Measurements from ENCODE around the gene NDUFB10.

NDUFB10 gene

GRCh38 chr16:2006317-2006716 is 47.0 kb downstream of the NDUFB10 start:
- peaks cover 78% of the 10 kb centered on the region for H3K36me3 ChIP-seq (ENCODE audit: control insufficient read depth, low read length)

GRCh38 chr16:2007081-2007836 is 47.9 kb downstream of the NDUFB10 start:
- H4K20me1 ChIP-seq (ENCODE audit: control insufficient read depth, insufficient read depth, low read depth, low read length) = peaks cover 38% of the 10 kb centered on the region
- no peaks in the 10 kb centered on the region for H3K9me2 ChIP-seq (replicated peaks; ENCODE audit: control insufficient read depth, low read length)
- no peak for TF ChIP-seq CTCF (IDR thresholded peaks at IDR 0.05; ENCODE audit: low read depth, low read length, poor library complexity, severe bottlenecking)
- TF ChIP-seq EZH2phosphoT487 (IDR thresholded peaks at IDR 0.05; ENCODE audit: borderline replicate concordance, low read length) = no peak
- peak overlapping the region; percentile 59 for H3K27ac ChIP-seq (ENCODE audit: low read depth, low read length)
- H3K4me1 ChIP-seq (ENCODE audit: control insufficient read depth, low read length) = peaks cover 50% of the 10 kb centered on the region
- H3F3A ChIP-seq (ENCODE audit: control insufficient read depth, insufficient read depth) = no peaks in the 10 kb centered on the region
- peaks cover 84% of the 10 kb centered on the region for H3K79me2 ChIP-seq (ENCODE audit: control insufficient read depth, low read length)
- peak overlapping the region; percentile 88 for H3K4me3 ChIP-seq (ENCODE audit: low read length)
- no peaks in the 10 kb centered on the region for H3K27me3 ChIP-seq (ENCODE audit: control insufficient read depth, low read length)
- peaks cover 69% of the 10 kb centered on the region for H3K36me3 ChIP-seq (ENCODE audit: control insufficient read depth, low read length)
- H3K4me2 ChIP-seq (ENCODE audit: low read length) = peak overlapping the region; percentile 93
- no peaks in the 10 kb centered on the region for H3K9me3 ChIP-seq (ENCODE audit: control insufficient read depth, insufficient read depth, low read length)

More at GRCh38 chr16:2006317-2006716, 47.0 kb downstream of the NDUFB10 start:
- H3K27ac ChIP-seq (ENCODE audit: low read depth, low read length) = no peak overlapping the region
- H4K20me1 ChIP-seq (ENCODE audit: control insufficient read depth, insufficient read depth, low read depth, low read length) = peaks cover 38% of the 10 kb centered on the region
- H3K4me1 ChIP-seq (ENCODE audit: control insufficient read depth, low read length) = peaks cover 50% of the 10 kb centered on the region
- no peaks in the 10 kb centered on the region for H3K27me3 ChIP-seq (ENCODE audit: control insufficient read depth, low read length)
- H3K9me2 ChIP-seq (replicated peaks; ENCODE audit: control insufficient read depth, low read length) = no peaks in the 10 kb centered on the region
- TF ChIP-seq CTCF (IDR thresholded peaks at IDR 0.05; ENCODE audit: low read depth, low read length, poor library complexity, severe bottlenecking) (no peak), EZH2phosphoT487 (IDR thresholded peaks at IDR 0.05; ENCODE audit: borderline replicate concordance, low read length) (no peak)
- no peaks in the 10 kb centered on the region for H3K9me3 ChIP-seq (ENCODE audit: control insufficient read depth, insufficient read depth, low read length)
- H3K4me2 ChIP-seq (ENCODE audit: low read length) = peak overlapping the region; percentile 93; the same call in 1 of the 2 replicates
- no peaks in the 10 kb centered on the region for H3F3A ChIP-seq (ENCODE audit: control insufficient read depth, insufficient read depth)
- H3K79me2 ChIP-seq (ENCODE audit: control insufficient read depth, low read length) = peaks cover 92% of the 10 kb centered on the region
- no peak overlapping the region for H3K4me3 ChIP-seq (ENCODE audit: low read length)

GRCh38 chr16:2008009-2008526 is 48.7 kb downstream of the NDUFB10 start:
- TF ChIP-seq EZH2phosphoT487 (IDR thresholded peaks at IDR 0.05; ENCODE audit: borderline replicate concordance, low read length) = no peak
- no peak for TF ChIP-seq CTCF (IDR thresholded peaks at IDR 0.05; ENCODE audit: low read depth, low read length, poor library complexity, severe bottlenecking)
- Histone ChIP-seq H3K9me2 (replicated peaks; ENCODE audit: control insufficient read depth, low read length) (no peaks in the 10 kb centered on the region), H3K4me1 (ENCODE audit: control insufficient read depth, low read length) (peaks cover 50% of the 10 kb centered on the region), H4K20me1 (ENCODE audit: control insufficient read depth, insufficient read depth, low read depth, low read length) (peaks cover 35% of the 10 kb centered on the region), H3K36me3 (ENCODE audit: control insufficient read depth, low read length) (peaks cover 61% of the 10 kb centered on the region), H3K9me3 (ENCODE audit: control insufficient read depth, insufficient read depth, low read length) (no peaks in the 10 kb centered on the region), H3K27me3 (ENCODE audit: control insufficient read depth, low read length) (no peaks in the 10 kb centered on the region), H3K4me3 (ENCODE audit: low read length) (peak overlapping the region; percentile 88), H3K4me2 (ENCODE audit: low read length) (peak overlapping the region; percentile 93), H3K27ac (ENCODE audit: low read depth, low read length) (peak overlapping the region; percentile 59), H3F3A (ENCODE audit: control insufficient read depth, insufficient read depth) (no peaks in the 10 kb centered on the region), H3K79me2 (ENCODE audit: control insufficient read depth, low read length) (peaks cover 76% of the 10 kb centered on the region)
